Suppressor macrophage (primary cell): ENCODE data around the gene IGF2BP2.
"Not testable (repeated sequence)": the region's sequence is repeated elsewhere in the genome, so short reads cannot be mapped to it uniquely, and the experiment has no call there.

Experiments used
- DNase-seq, 4 experiments: peaks; one replicate each; pipeline ENCODE4 v3.0.0-alpha.2; 2020 to 2022
- total RNA-seq, 17 experiments: gene quantifications; one replicate each; lab custom pipeline; 2026; ENCODE audit warnings: mixed read lengths in 6 of 17, inconsistent platforms in 3 of 17; lab: John Stamatoyannopoulos, UW

IGF2BP2 gene
- 9.1 to 22.4 (median 12.6) reads per million in 17 experiments for total RNA-seq

GRCh38 chr3:185825006-185825638 is at the start of gene IGF2BP2:
Gene IGF2BP2, minus strand, starts transcription at chr3:185825042. Its CDS starts 82 bp downstream, at chr3:185824960.
- DNase-seq: peak; percentile 73 to 88 (median 81)

DNA sequence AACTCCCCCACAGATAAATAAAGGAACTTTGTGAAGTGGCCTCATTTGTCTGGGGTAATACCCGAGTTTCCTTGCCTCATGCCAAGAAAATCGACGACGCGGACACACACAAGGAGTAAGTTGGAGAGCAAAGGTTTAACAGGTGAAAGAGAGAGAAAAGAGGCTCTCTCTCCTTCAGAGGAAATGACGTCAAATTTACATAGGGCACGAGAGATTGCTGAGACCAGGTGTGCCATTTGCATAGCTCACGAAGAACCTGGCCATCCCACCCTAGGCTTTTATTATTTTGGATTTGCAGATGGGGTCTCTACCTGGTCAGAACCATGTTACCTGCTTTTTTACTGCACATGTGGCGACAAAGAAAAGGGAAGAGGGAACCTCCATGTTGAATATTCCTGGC is 49.3 kb upstream of the IGF2BP2 start:
- DNase-seq: no peak

DNA sequence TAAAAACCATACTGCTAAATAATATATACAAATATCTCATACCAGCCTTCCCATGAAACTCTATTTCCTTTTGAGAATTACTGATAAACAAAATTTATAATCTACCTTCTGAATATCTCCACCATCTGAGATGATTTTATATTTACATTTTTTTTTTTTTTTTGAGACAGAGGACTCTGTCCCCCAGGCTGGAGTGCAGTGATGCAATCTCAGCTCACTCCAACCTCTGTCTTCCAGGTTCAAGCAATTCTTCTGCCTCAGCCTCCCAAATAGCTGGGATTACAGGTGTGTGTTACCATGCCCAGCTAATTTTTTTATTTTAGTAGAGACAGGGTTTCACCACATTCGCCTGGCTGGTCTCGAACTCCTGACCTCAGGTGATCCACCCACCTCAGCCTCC is 42.8 kb upstream of the IGF2BP2 start:
- DNase-seq: no peak

DNA sequence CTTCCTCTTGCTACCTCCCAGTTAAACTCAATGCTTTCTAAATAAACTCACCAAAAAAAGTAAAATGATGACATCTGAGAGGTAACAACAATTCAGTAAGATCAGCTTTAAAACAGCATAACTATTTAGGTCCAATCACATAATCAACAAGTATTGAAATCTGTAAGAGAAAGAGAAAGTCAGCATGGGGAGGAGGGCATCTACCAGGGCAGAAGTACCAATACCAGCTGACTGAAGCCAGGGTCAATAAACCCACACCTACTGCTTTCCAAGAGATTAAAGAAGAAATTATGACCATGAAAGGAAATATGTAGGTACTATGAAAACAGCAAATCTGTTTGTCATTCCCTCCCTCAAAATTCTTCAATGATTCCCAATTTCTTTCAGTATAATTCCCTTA is 42.2 kb upstream of the IGF2BP2 start:
- no peak for DNase-seq

GRCh38 chr3:185866555-185866954 is 41.7 kb upstream of the IGF2BP2 start:
- DNase-seq: no peak

DNA sequence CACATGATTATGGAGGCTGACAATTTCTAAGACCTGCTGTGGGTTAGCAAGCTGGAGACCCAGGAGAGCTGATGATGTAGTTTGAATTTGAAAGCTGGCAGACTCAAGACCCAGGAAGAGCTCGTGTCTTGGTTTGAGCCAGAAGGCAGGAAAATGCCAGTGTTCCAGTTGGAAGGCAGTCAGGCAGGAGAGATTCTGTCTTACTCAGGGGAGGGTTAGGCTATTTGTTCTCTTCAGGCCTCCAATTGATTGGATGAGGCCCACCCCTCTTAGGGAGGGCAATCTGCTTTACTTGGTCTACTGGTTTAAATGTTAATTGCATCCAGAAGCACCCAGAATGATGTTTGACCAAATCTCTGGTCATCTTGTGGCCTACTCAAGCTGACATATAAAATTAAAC is 40.4 kb upstream of the IGF2BP2 start:
- DNase-seq: no peak

DNA sequence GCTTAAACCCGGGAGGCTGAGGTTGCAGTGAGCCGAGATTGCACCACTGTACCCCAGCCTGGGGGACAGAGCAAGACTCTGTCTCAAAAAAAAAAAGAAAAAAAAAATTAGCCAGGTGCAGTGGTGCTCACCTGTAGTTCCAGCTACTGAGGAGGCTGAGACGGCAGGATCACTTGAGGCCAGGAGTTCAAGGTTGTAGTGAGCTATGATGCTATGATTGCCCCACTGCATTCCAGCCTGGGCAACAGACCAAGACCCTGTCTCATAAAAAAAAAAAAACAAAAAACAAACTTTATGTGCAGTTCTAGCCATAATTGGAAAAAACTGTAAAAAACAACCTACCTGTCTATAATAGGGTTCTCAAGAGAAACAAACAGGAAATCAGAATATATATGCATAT is 39.9 kb upstream of the IGF2BP2 start:
- no peak for DNase-seq

DNA sequence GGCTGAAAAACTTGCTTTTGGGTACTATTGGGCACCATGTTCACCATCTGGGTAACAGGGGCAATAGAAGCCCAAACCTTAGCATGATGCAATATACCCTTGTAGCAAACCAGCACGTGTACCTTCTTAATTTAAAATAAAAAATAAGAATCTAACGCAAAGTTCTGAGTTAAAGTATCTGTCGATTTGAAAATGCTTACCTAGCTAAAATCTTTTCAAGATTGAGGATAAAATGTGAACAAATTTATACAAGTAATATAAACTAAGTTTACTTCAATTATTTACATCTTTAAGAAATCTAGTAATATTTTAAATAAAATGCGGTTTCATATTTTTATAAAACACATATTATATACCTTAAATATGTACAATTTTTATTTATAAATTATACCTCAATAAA is 38.1 kb upstream of the IGF2BP2 start:
- DNase-seq: no peak

DNA sequence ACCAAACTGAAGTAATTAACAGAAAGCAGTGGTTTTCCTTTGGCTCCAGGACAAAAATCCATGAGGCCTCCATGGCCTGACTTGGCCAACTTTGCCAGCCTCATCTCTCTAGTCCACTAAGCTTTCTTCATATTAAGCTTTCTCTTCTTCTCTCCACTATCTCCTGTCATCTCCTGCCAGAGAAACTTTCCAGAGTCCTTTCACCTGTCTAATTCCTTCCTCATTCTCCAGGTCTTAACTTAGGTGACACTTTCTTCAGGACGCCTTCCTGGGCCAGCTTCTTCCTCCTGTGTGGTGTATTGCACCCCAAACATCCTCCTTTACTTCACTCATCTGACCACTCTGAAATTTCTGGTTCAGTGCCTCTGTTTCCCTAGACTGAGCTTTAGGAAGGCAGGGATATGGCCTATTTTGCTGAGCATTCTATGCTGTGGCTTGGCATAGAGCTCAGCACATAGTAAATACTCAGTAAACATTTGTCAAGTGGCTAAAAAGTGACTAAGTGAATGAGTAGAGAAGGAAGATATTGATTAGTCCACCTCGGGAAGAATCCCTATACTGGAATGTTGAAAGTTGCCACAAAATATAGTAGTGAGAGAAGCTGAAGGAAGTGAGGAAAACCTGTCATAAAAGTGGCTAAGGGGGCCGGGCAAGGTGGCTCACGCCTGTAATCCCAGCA is 34.6 kb upstream of the IGF2BP2 start:
- no peak for DNase-seq

DNA sequence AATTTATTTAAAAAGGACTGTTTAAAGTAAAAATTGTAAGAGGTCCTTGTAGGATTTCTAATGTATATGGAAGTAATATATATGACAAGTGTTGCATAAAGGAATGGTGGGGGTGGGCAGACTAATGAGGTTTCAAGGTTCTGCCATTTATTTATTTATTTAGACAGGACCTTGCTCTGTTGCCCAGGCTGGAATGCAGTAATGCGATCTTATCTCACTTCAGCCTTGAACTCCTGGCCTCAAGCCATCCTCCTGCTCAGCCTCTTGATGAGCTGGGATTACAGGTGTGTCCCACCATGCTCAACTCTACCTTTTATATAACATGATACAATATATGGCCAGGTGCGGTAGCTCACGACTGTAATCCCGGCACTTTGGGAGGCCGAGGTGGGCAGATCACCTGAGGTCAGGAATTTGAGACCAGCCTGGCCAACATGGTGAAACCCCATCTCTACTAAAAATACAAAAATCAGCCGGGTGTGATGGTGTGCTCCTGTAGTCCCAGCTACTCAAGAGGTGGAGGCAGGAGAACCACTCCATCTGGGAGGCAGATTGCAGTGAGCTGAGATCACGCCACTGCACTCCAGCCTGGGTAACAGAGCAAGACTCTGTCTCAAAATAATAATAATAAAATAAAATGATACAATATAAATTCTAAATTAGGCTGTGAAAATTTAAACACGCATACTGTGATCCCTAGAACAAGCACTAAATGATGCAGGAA is 33.8 kb upstream of the IGF2BP2 start:
- DNase-seq: no peak

- DNase-seq: no peak
These were observed 32.4 kb upstream of the IGF2BP2 start for GRCh38 chr3:185857208-185857607.

GRCh38 chr3:185856652-185857051 is 31.8 kb upstream of the IGF2BP2 start:
- no peak for DNase-seq

DNA sequence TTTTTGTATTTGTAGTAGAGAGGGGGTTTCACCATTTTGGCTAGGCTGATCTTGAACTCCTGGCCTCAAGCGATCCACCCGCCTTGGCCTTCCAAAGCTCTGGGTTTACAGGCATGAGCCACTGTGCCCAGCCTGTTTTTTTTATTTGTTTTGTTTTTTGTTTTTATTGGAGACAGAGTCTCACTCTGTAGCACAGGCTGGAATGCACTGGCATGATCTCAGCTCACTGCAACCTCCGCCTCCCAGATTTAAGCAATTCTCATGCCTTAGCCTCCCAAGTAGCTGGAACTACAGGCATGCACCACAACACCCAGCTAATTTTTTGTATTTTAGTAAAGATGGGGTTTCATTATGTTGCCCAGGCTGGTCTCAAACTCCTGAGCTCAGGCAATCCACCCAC is 28.9 kb upstream of the IGF2BP2 start:
- not testable (repeated sequence) for DNase-seq

DNA sequence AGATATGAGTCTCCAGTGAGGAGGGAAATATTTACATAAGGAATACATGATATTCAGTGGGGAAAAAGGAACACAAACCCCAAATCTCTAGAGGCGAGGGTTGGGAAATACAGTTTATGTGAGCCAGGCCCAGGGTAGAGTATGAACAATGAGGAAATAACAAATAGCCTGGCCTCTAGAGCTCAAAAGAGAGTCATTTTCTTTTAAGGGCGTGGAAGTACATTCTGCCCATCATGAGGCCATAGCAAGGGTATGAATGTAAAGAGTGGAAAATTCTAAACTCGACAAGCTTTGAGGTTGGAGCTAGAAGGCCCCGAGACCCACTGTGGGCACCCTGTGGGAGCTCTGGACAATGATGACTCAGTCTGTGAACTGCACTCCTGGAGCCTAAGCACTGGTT is 27.8 kb upstream of the IGF2BP2 start:
- peak in 2 of 4 experiments; percentile 15 to 23 for DNase-seq

DNA sequence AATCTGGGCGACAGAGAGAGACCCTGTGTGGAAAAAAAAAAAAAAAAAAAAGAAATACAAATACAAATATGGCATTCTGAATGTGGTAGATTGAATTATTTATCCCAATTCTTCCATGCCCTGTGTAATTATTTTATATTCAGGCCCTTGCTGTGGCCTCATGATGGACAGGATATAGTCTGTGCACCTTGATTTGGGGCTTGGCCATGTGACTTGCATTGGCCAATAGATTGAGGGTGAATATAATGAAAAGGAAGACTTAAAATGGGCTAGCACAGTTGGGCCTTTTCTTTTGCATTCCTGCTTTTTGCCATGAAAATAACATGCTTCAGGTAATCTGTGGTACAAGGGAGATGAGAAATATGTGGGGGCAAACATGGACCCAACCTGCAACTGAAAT is 27.1 kb upstream of the IGF2BP2 start:
- DNase-seq: no peak

DNA sequence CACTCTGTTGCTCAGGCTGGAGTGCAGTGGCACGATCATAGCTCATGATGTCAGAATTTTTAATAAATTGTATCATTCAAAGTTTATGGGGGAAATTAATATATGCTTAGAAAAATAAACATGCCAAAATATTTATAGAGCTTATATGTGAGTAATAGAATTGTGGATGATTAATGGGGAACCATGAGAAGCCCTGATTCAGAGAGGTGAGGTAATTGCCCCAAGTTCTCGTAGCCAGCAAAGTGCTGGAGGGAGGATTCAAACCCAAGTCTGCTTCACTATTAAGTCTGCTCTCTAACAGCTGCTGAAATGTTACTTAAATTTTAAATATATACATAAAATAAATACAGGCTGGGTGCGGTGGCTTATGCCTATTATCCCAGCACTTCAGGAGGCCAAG is 26.2 kb upstream of the IGF2BP2 start:
- DNase-seq: peak in 2 of 4 experiments; percentile 9 to 16

GRCh38 chr3:185847506-185847905 is 22.7 kb upstream of the IGF2BP2 start:
- DNase-seq: no peak

GRCh38 chr3:185846037-185846436 is 21.2 kb upstream of the IGF2BP2 start:
- no peak for DNase-seq

- DNase-seq: no peak
These were observed 19.2 kb upstream of the IGF2BP2 start for GRCh38 chr3:185844051-185844450.

DNA sequence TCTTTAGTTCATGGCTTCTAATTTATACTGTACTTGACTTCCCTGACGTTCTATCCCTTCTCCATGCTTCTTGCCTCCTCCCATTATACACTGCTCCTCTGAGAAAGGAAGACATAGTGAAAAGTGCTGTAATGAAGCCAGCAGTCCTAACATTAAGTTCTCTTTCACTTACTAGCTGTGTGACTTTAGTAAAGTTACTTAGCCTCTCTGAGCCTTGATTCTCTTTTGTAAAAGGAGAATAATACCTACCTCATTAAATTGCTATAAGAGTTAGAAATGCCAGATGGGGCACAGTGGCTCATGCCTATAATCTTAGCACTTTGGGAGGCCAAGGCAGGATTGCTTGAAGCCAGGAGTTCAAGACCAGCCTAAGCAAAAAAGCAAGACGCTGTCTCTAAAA is 18.8 kb upstream of the IGF2BP2 start:
- no peak for DNase-seq

- no peak for DNase-seq
These were observed 18.3 kb upstream of the IGF2BP2 start for GRCh38 chr3:185843126-185843525.

DNA sequence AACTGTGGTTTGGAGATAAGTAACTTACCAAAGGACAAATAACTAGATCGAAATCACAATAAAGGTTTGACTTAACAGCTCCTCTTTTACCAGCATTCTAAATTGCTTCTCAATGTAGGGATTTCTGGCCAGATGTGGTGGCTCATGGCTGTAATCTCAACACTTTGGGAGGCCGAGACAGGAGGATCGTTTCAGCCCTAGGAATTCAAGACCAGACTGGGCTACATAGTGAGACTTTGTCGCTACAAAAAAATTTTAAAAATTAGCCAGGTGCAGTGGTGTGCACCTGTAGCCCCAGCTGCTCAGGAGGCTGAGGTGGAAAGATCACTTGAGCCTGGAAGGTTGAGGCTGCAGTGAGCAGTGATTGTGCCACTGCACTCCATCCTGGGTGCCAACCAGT is 17.4 kb upstream of the IGF2BP2 start:
- no peak for DNase-seq

DNA sequence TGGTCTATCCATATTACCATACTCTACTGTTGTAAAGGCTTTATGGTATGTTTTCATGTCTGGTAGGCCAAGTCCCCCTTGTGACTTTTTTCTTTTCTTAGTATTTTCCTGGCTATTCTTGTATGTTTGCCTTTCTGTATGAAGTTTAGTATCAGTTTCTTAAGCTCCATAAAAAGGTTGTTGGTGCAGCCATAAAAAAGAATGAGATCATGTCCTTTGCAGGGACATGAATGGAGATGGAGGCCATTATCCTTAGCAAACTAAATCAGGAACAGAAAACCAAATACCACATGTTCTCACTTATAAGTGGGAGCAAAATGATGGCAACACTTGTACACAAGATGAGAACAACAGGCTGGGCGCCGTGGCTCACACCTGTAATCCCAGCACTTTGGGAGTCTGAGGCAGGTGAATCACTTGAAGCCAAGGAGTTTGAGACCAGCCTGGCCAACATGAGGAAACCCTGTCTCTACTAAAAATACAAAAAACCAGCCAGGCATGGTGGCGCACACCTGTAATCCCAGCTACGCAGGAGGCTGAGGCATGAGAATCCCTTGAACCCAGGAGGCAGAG is 13.7 kb upstream of the IGF2BP2 start:
- not testable (repeated sequence) for DNase-seq
